BE2C (cell line): ENCODE results near the gene CHURC1.

Source experiments
- DNase-seq: peaks from one replicate; pipeline ENCODE4 v3.0.0-alpha.2; 2020
- H3K27me3 ChIP-seq: fragments of 250-450 bp; sonication (Bioruptor Pico); 2 replicates; pipeline ENCODE4 v1.5.1; 2020; ENCODE audit warnings: mild to moderate bottlenecking
- H3K36me3 ChIP-seq: fragments of 250-450 bp; sonication (Bioruptor Pico); 2 replicates; pipeline ENCODE4 v1.5.1; 2020; ENCODE audit warnings: mild to moderate bottlenecking
- H3K4me1 ChIP-seq: fragments of 250-450 bp; sonication (Bioruptor Pico); 2 replicates; pipeline ENCODE4 v1.5.1; 2020
- H3K4me3 ChIP-seq: 2 replicates; pipeline ENCODE4 v1.5.1; 2011; ENCODE audit warnings: low read depth, low read length
- H3K9me3 ChIP-seq: fragments of 250-450 bp; sonication (Bioruptor Pico); 2 replicates; pipeline ENCODE4 v1.5.1; 2020
- TF ChIP-seq, protein P1 (sequence below): IDR thresholded peaks from 2 replicates; pipeline ENCODE4 v1.5.1; 2012; ENCODE audit warnings: mild to moderate bottlenecking, low read depth, low read length

Gene CHURC1

DNA sequence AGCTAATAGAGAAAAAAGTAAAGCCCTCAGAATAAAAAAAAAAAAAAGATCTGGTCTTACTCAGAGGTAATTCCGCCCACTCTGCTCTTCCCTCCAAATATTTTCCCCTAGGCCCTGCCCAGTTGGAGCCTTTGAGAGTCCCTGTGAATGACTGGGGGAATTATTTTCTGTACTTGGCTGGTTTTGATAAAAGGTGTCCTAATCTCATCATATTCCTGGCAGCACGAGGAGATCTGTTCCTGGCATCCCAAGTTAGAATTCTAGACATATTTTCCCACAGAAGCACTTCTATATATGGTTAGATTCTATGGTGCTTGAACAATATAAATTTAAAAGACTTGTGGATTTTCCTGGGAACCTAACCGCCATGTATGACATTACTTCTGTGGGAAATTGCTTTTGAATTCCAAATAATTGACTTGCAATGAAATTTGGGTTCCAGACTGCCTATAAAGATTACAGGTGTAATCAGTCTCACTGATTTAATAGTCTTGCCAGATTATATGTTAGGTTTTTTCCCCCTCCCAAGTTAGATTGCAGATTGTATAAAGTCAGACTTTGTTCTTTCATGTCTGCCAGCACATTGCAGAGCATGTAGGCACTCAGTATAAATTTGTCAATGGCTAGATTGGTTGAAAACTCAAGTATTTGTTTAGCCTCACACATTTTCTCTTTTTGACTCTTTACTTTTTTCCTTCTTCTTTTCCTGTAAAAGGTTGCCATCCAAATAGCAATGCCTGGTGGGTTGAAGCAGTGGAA lies 16.0 kb downstream of the CHURC1 start:
- no peaks in the 10 kb centered on the region for H3K9me3 ChIP-seq
- H3K36me3 ChIP-seq, result peaks cover 31% of the 10 kb centered on the region

DNA sequence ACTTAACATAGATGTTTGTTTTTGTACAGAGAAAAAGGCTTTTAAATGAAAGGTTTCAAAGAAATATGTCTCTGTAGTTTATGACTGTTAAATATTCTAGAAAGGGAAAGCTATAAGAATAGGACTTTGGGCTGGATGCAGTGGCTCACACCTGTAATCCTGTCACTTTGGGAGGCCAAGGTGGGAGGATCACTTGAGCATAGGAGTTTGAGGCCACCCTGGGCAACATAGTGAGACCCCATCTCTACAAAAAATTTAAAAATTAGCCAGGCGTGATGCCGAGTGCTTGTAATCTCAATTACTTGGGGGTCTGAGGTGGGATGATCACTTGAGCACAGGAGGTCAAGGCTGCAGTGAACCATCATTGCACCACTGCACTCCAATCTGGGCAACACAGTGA lies 16.9 kb downstream of the CHURC1 start:
- no peak overlapping the region for H3K4me3 ChIP-seq
- H3K9me3 ChIP-seq, result no peaks in the 10 kb centered on the region
- H3K4me1 ChIP-seq, result no peaks in the 10 kb centered on the region
- no peak for DNase-seq
- H3K36me3 ChIP-seq, result peaks cover 31% of the 10 kb centered on the region
- TF ChIP-seq, protein P1, sequence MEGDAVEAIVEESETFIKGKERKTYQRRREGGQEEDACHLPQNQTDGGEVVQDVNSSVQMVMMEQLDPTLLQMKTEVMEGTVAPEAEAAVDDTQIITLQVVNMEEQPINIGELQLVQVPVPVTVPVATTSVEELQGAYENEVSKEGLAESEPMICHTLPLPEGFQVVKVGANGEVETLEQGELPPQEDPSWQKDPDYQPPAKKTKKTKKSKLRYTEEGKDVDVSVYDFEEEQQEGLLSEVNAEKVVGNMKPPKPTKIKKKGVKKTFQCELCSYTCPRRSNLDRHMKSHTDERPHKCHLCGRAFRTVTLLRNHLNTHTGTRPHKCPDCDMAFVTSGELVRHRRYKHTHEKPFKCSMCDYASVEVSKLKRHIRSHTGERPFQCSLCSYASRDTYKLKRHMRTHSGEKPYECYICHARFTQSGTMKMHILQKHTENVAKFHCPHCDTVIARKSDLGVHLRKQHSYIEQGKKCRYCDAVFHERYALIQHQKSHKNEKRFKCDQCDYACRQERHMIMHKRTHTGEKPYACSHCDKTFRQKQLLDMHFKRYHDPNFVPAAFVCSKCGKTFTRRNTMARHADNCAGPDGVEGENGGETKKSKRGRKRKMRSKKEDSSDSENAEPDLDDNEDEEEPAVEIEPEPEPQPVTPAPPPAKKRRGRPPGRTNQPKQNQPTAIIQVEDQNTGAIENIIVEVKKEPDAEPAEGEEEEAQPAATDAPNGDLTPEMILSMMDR, result no peak
- H3K27me3 ChIP-seq, result no peaks in the 10 kb centered on the region

More for the DNA sequence above, 16.0 kb downstream of the CHURC1 start:
- TF ChIP-seq, protein P1, result no peak
- no peak for DNase-seq
- H3K27me3 ChIP-seq, result no peaks in the 10 kb centered on the region
- H3K4me1 ChIP-seq, result no peaks in the 10 kb centered on the region
- H3K4me3 ChIP-seq, result no peak overlapping the region

DNA sequence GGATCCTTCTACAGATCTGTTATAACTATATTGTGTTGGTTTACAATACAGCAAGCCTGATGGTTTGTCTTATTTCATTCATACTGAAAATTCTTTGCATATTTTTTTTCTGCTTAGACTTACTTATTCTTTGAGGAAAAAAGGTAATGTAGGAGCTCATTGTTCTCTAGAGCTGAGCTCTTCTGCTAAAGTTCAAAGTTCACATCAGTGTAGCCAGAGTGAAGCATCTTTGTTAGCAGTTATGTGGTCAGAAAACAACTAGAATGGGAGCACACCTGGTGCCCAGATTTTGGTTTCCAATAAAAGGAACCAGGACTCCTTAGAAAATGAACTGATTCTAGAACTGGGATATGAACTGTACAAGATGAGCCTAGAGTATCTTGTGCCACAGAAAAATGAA lies 18.0 kb downstream of the CHURC1 start:
- H3K4me3 ChIP-seq, result no peak overlapping the region
- TF ChIP-seq, protein P1, result no peak
- peaks cover 28% of the 10 kb centered on the region for H3K36me3 ChIP-seq
- H3K27me3 ChIP-seq, result no peaks in the 10 kb centered on the region
- no peak for DNase-seq
- H3K9me3 ChIP-seq, result no peaks in the 10 kb centered on the region
- H3K4me1 ChIP-seq, result no peaks in the 10 kb centered on the region

DNA sequence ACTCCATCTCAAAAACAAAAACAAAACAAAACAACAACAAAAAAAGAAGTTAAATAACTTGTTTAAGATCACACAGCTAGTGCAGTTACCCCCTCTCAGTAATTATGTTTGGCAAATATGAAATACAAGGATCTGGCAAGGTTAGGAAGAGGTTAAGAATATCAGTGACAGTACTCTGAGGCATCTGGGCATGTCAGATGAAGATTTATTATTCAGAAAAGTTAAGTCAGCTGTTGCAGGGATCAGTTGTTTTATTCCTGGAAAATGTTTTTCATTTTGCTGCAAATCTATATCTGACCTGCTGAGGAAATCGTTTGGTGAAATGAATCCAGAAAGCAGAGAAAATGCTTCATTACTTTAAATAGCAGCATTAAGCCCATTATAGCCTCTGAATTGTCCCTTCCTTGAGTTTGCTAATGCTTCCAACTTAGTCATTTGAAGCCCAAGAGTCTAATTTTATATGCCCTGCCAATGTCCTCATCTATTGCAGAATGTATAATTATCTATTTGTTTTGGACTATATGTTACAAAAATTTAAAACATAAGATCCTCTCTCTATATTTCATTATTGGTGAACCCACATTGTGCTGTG lies 20.2 kb downstream of the CHURC1 start:
- peaks cover 17% of the 10 kb centered on the region for H3K36me3 ChIP-seq

DNA sequence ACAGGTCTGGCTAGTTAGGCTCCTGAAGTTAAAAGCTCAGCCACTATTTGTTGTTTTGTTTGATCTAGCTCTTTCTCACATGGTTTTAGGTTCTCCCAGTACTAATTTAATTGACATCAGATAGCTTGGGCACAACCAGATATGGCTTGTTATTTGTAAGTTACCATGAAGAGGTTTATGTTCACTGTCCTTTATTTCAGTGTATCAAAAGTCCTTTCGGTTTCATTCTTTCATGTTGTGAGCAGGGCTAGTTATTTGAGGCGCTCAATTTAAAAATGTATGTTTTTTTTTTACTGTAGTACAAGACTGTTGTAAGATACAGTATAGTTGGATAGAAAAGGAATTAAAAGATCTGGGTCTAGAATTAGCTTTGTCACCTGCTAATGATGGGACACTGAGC lies 21.3 kb downstream of the CHURC1 start:
- no peak for DNase-seq
- peaks cover 13% of the 10 kb centered on the region for H3K36me3 ChIP-seq
- no peaks in the 10 kb centered on the region for H3K9me3 ChIP-seq
- no peaks in the 10 kb centered on the region for H3K4me1 ChIP-seq
- no peak overlapping the region for H3K4me3 ChIP-seq
- TF ChIP-seq, protein P1, result no peak
- no peaks in the 10 kb centered on the region for H3K27me3 ChIP-seq

More for the DNA sequence above, 20.2 kb downstream of the CHURC1 start:
- Histone ChIP-seq H3K4me1 (no peaks in the 10 kb centered on the region), H3K4me3 (no peak overlapping the region), H3K9me3 (no peaks in the 10 kb centered on the region), H3K27me3 (no peaks in the 10 kb centered on the region)
- TF ChIP-seq, protein P1, result no peak
- DNase-seq, result no peak

DNA sequence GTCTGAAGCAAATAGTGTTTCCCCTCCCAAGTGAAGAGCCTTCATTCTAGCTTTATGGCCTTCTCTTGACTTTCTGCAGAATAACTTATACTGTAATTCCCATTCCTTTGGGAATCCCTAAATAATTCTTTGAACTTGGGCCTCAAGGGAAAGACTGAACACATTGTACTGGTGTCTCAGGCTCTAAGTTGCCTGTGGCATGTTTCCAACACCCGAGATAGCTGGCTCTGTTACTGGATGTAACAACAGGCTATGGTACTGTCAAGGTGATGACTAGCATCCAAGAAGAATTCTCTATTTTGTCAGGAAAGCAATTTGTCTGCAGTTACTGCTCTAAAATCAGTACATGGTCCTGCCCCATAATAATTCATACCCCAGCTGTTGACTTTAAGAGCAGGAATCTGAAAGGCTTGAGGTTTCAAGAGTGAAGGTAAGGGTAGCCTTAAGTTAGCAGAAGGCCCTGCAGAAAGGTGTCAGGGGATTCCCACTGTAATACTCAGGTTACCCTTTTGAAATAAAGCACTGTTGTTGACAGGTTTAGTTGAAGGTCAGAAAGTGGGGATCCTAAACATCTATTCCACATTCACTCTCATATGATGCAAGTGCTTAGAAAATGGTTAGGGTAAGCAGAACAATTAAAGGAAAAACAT lies 23.0 kb downstream of the CHURC1 start:
- no peaks in the 10 kb centered on the region for H3K9me3 ChIP-seq
- peaks cover 11% of the 10 kb centered on the region for H3K36me3 ChIP-seq
- H3K4me1 ChIP-seq, result no peaks in the 10 kb centered on the region
- TF ChIP-seq, protein P1, result no peak
- no peaks in the 10 kb centered on the region for H3K27me3 ChIP-seq
- DNase-seq, result no peak
- H3K4me3 ChIP-seq, result no peak overlapping the region
